ENCODE results near the gene ABCC1.

DNA sequence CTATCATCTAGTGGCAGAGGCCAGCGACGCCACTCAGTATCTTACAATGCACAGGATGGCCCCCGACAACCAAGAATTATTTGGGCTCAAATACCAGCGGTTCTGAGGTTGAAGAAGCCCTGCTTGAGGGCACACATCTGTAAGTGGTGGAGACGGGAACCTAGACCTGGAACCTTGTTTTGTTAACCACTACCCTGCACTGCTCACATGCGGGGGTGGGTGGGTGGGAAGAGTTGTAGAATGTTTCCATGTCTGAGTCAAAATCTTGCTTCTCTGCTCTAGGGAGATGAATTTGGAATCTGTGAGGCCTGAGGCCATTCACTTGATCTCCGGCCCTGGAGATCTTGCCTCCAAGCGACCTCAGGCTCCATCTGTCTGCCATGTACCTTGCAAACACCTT lies 44.1 kb downstream of the ABCC1 start:
- TF ChIP-seq EZH2 (IDR thresholded peaks at IDR 0.05; ENCODE audit: low read length, missing control alignments), result no peak
- TF ChIP-seq, protein P1, sequence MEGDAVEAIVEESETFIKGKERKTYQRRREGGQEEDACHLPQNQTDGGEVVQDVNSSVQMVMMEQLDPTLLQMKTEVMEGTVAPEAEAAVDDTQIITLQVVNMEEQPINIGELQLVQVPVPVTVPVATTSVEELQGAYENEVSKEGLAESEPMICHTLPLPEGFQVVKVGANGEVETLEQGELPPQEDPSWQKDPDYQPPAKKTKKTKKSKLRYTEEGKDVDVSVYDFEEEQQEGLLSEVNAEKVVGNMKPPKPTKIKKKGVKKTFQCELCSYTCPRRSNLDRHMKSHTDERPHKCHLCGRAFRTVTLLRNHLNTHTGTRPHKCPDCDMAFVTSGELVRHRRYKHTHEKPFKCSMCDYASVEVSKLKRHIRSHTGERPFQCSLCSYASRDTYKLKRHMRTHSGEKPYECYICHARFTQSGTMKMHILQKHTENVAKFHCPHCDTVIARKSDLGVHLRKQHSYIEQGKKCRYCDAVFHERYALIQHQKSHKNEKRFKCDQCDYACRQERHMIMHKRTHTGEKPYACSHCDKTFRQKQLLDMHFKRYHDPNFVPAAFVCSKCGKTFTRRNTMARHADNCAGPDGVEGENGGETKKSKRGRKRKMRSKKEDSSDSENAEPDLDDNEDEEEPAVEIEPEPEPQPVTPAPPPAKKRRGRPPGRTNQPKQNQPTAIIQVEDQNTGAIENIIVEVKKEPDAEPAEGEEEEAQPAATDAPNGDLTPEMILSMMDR (conservative IDR thresholded peaks at IDR 0.05 in 1 of 2, IDR thresholded peaks at IDR 0.05 in 1 of 2; ENCODE audit: low read depth in 1 of 2, low read length in 2 of 2), result no peak
